Measurements from ENCODE around the gene TMEM139. TPM values are rescaled to one million over a fixed set of nuclear protein-coding genes. Genes with fewer than 3 reads are reported as not detected.

Gene TMEM139
- total RNA-seq, 1 donor from 2014 or later = 1.0 TPM

DNA sequence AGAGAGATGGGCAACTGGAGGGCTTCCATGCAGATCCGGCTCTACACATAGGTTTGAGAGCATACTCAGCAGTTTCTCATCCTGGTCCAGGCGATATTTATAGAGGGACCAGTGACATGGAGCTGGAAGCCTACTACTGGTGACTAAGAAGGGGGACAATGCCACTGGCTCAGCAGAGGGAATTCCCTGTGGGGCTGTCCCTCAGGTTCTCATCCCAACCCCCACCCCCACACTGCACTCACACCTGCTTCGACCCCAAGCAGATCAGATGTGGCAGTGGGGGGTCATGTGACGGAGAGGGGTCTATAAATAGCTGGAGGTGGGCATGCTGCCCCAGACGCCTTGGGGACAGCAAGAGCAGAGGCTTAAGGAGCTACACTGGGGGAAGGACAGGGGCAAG is 31.0 kb downstream of the TMEM139 start, which contains the start of gene CLCN1:
CLCN1 (plus strand) TSS at position 336 of the 400 bp plus-strand sequence. CDS start 102 bp downstream, outside the sequence.
- Histone ChIP-seq H3K9ac (ENCODE audit: low read depth in 1 of 3, low read length in 3 of 3) (peak within 1 kb of the TSS; percentile 80 to 97 (median 93)), H3K9me3 (ENCODE audit: control insufficient read depth in 3 of 3, low read length in 3 of 3) (no peaks in the 10 kb centered on the region), H3K4me1 (ENCODE audit: control insufficient read depth in 3 of 3, insufficient read depth in 3 of 3, low read length in 3 of 3) (peaks cover 26 to 39% (median 33%) of the 10 kb centered on the region in 3 donors), H3K36me3 (ENCODE audit: control insufficient read depth in 3 of 3, insufficient read depth in 3 of 3, low read length in 3 of 3) (peaks cover 6 to 14% (median 9%) of the 10 kb centered on the region in 3 donors), H3K27ac (ENCODE audit: low read depth, low read length) (peak within 1 kb of the TSS; percentile 91), H3K4me3 (ENCODE audit: low read length in 3 of 3) (peak within 1 kb of the TSS; percentile 72 to 90 (median 80)), H3K27me3 (ENCODE audit: control insufficient read depth in 3 of 3, insufficient read depth in 3 of 3, low read length in 3 of 3) (no peaks in the 10 kb centered on the region)

DNA sequence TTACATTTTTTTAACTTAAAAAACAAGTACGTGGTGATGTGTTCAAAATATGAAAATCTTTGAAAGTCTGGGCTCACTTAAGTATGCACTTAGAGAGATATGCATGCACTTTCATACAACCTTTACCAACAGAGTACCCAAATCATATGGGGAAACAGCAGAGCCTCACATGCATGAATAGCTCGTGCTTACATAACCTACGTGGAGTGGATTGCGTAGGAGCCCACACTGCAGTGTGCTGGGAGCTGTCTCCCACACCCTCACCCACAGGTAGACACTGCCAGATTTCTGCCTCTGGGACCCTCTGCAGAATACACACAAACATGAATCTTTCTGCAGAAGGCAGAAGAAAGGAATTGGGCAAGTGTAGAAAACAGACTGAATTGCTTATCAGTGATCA is 31.7 kb downstream of the TMEM139 start:
- peak overlapping the region; percentile 91 for H3K27ac ChIP-seq (ENCODE audit: low read depth, low read length)
- H3K9ac ChIP-seq (ENCODE audit: low read depth in 1 of 3, low read length in 3 of 3) = peak overlapping the region; percentile 80 to 97 (median 93)
- peaks cover 12 to 20% (median 16%) of the 10 kb centered on the region in 3 donors for H3K36me3 ChIP-seq (ENCODE audit: control insufficient read depth in 3 of 3, insufficient read depth in 3 of 3, low read length in 3 of 3)
- H3K4me3 ChIP-seq (ENCODE audit: low read length in 3 of 3) = peak overlapping the region; percentile 72 to 90 (median 80)
- no peaks in the 10 kb centered on the region for H3K9me3 ChIP-seq (ENCODE audit: control insufficient read depth in 3 of 3, low read length in 3 of 3)
- H3K4me1 ChIP-seq (ENCODE audit: control insufficient read depth in 3 of 3, insufficient read depth in 3 of 3, low read length in 3 of 3) = peaks cover 31 to 46% (median 40%) of the 10 kb centered on the region in 3 donors
- no peaks in the 10 kb centered on the region for H3K27me3 ChIP-seq (ENCODE audit: control insufficient read depth in 3 of 3, insufficient read depth in 3 of 3, low read length in 3 of 3)

DNA sequence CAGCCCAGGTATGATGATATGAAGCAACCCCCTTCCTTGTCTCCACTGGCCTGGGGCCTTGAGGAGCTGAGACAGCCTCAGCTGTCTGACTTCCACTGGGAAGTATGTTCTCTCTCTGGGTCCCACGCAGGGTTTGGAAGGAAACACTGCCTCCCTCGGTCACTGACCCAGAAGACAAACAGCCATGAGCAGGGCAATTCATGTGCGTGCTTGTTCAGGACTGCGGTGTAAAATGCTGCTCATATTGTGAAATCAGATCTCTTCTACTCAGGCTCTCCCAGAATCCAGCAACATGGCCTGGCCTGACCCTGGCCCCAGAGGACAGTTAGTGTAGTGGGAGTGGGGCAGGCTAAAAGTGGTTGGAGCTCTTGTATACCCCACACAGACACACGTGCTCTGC is 33.9 kb downstream of the TMEM139 start:
- peaks cover 20 to 28% (median 26%) of the 10 kb centered on the region in 3 donors for H3K36me3 ChIP-seq (ENCODE audit: control insufficient read depth in 3 of 3, insufficient read depth in 3 of 3, low read length in 3 of 3)
- H3K4me1 ChIP-seq (ENCODE audit: control insufficient read depth in 3 of 3, insufficient read depth in 3 of 3, low read length in 3 of 3) = peaks cover 45 to 67% (median 57%) of the 10 kb centered on the region in 3 donors
- peak overlapping the region; percentile 45 to 80 (median 65) for H3K4me3 ChIP-seq (ENCODE audit: low read length in 3 of 3)
- peak overlapping the region; percentile 36 to 74 (median 48) for H3K9ac ChIP-seq (ENCODE audit: low read depth in 1 of 3, low read length in 3 of 3)
- no peaks in the 10 kb centered on the region for H3K9me3 ChIP-seq (ENCODE audit: control insufficient read depth in 3 of 3, low read length in 3 of 3)
- no peaks in the 10 kb centered on the region for H3K27me3 ChIP-seq (ENCODE audit: control insufficient read depth in 3 of 3, insufficient read depth in 3 of 3, low read length in 3 of 3)
- peak overlapping the region; percentile 80 for H3K27ac ChIP-seq (ENCODE audit: low read depth, low read length)

DNA sequence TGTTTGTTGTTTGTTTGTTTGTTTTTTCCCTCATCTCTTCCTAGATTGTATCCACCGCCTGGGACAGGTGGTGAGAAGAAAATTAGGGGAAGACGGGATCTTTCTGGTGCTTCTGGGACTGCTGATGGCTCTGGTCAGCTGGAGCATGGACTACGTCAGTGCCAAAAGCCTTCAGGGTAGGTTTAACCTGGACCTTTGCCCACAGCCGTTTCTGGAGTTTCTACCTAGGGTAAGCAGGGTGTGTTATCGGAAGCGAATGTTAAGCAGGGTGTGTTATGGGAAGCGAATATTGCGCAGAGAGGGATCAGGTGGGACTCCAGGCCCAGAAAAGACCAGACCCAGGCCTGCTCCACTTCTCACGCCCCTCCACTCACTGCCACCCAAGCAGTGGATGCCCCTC is 35.9 kb downstream of the TMEM139 start:
- H3K27me3 ChIP-seq (ENCODE audit: control insufficient read depth in 3 of 3, insufficient read depth in 3 of 3, low read length in 3 of 3) = no peaks in the 10 kb centered on the region
- H3K9ac ChIP-seq (ENCODE audit: low read depth in 1 of 3, low read length in 3 of 3) = no peak overlapping the region
- H3K36me3 ChIP-seq (ENCODE audit: control insufficient read depth in 3 of 3, insufficient read depth in 3 of 3, low read length in 3 of 3) = peaks cover 29 to 41% (median 32%) of the 10 kb centered on the region in 3 donors
- H3K4me1 ChIP-seq (ENCODE audit: control insufficient read depth in 3 of 3, insufficient read depth in 3 of 3, low read length in 3 of 3) = peaks cover 39 to 60% (median 52%) of the 10 kb centered on the region in 3 donors
- H3K4me3 ChIP-seq (ENCODE audit: low read length in 3 of 3) = no peak overlapping the region
- H3K27ac ChIP-seq (ENCODE audit: low read depth, low read length) = no peak overlapping the region
- H3K9me3 ChIP-seq (ENCODE audit: control insufficient read depth in 3 of 3, low read length in 3 of 3) = no peaks in the 10 kb centered on the region

DNA sequence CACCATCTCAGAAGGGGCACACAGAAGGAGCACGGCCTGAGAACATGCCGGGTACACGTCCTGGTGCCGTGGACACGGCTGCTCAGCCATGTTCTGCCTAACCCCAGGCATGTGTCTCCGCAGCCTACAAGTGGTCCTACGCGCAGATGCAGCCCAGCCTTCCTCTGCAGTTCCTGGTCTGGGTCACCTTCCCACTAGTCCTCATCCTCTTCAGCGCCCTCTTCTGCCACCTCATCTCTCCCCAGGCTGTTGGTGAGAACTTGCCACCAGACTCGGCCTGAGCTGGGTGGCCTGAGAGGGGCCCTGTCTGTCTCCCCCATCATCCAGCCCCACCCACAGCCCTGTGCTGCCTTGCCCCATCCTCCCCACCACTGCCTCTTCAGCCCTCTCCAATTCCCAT is 36.5 kb downstream of the TMEM139 start:
- Histone ChIP-seq H3K36me3 (ENCODE audit: control insufficient read depth in 3 of 3, insufficient read depth in 3 of 3, low read length in 3 of 3) (peaks cover 33 to 44% (median 33%) of the 10 kb centered on the region in 3 donors), H3K4me3 (ENCODE audit: low read length in 3 of 3) (no peak overlapping the region), H3K9ac (ENCODE audit: low read depth in 1 of 3, low read length in 3 of 3) (no peak overlapping the region), H3K27ac (ENCODE audit: low read depth, low read length) (no peak overlapping the region), H3K9me3 (ENCODE audit: control insufficient read depth in 3 of 3, low read length in 3 of 3) (no peaks in the 10 kb centered on the region), H3K27me3 (ENCODE audit: control insufficient read depth in 3 of 3, insufficient read depth in 3 of 3, low read length in 3 of 3) (no peaks in the 10 kb centered on the region), H3K4me1 (ENCODE audit: control insufficient read depth in 3 of 3, insufficient read depth in 3 of 3, low read length in 3 of 3) (peaks cover 38 to 59% (median 52%) of the 10 kb centered on the region in 3 donors)

DNA sequence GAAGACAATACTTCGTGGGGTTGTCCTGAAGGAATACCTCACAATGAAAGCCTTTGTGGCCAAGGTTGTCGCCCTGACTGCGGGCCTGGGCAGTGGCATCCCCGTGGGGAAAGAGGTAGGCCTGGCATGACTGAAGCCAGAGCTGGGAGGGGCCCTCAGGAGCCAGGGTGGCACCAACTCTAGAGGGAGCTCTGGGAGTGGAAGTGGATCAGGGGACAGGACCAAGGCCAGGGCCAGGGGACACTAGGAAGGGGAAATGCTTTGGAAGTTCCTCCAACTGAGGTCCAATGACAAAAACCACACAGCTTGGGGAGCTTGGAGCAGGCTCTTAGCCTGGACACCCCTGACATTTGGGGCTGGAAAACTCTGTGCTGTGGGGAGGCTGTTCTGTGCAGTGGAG is 37.0 kb downstream of the TMEM139 start:
- Histone ChIP-seq H3K27ac (ENCODE audit: low read depth, low read length) (peak overlapping the region; percentile 34), H3K4me3 (ENCODE audit: low read length in 3 of 3) (no peak overlapping the region), H3K9me3 (ENCODE audit: control insufficient read depth in 3 of 3, low read length in 3 of 3) (no peaks in the 10 kb centered on the region)

DNA sequence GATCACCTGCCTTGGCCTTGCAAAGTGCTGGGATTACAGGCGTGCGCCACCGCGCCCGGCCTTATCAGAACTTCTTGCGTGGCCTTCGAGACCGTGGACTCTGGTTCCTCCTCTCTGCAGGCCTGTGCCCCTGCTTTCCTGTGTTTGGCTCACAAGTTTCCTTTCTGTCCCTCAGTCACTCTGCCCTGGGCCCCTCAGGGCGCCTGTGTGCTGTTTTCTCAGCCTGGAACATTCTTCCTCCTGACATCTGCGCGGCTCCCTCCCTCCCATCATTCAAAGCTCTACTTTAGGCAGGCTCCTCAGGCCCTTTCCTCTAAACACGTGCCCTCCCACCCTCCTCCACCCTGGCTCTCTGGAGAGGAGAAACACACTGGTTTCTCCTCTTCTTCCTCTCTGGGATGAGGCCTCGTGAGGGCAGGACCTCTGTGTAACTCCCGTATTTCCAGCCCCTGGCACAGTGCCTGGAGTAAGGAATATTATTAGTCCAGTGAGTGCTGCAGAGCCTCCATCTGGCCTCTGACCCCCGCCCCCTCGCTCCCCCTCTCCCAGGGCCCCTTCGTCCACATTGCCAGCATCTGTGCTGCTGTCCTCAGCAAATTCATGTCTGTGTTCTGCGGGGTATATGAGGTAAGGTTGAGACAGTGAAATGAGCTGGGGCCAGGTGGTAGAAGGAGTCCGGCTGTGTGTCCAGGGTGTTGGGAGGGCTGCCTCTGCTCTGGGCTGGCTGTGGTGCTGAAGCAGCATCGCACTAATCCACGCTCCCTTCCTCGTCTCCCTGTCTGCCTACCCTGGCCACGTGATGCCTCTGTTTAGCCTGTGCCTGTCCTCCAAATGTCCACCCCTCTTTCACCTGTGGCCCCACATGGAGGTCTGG is 38.2 kb downstream of the TMEM139 start:
- Histone ChIP-seq H3K9ac (ENCODE audit: low read depth in 1 of 3, low read length in 3 of 3) (peak overlapping the region in 1 of 3 donors; percentile 25), H3K9me3 (ENCODE audit: control insufficient read depth in 3 of 3, low read length in 3 of 3) (no peaks in the 10 kb centered on the region), H3K4me1 (ENCODE audit: control insufficient read depth in 3 of 3, insufficient read depth in 3 of 3, low read length in 3 of 3) (peaks cover 34 to 51% (median 45%) of the 10 kb centered on the region in 3 donors), H3K4me3 (ENCODE audit: low read length in 3 of 3) (peak overlapping the region in 1 of 3 donors; percentile 22), H3K36me3 (ENCODE audit: control insufficient read depth in 3 of 3, insufficient read depth in 3 of 3, low read length in 3 of 3) (peaks cover 36 to 48% (median 39%) of the 10 kb centered on the region in 3 donors), H3K27me3 (ENCODE audit: control insufficient read depth in 3 of 3, insufficient read depth in 3 of 3, low read length in 3 of 3) (no peaks in the 10 kb centered on the region), H3K27ac (ENCODE audit: low read depth, low read length) (peak overlapping the region; percentile 44)

More for the DNA sequence above, 37.0 kb downstream of the TMEM139 start:
- peaks cover 38 to 56% (median 52%) of the 10 kb centered on the region in 3 donors for H3K4me1 ChIP-seq (ENCODE audit: control insufficient read depth in 3 of 3, insufficient read depth in 3 of 3, low read length in 3 of 3)
- H3K9ac ChIP-seq (ENCODE audit: low read depth in 1 of 3, low read length in 3 of 3) = peak overlapping the region in 1 of 3 donors; percentile 33
- H3K36me3 ChIP-seq (ENCODE audit: control insufficient read depth in 3 of 3, insufficient read depth in 3 of 3, low read length in 3 of 3) = peaks cover 36 to 48% (median 37%) of the 10 kb centered on the region in 3 donors
- no peaks in the 10 kb centered on the region for H3K27me3 ChIP-seq (ENCODE audit: control insufficient read depth in 3 of 3, insufficient read depth in 3 of 3, low read length in 3 of 3)

DNA sequence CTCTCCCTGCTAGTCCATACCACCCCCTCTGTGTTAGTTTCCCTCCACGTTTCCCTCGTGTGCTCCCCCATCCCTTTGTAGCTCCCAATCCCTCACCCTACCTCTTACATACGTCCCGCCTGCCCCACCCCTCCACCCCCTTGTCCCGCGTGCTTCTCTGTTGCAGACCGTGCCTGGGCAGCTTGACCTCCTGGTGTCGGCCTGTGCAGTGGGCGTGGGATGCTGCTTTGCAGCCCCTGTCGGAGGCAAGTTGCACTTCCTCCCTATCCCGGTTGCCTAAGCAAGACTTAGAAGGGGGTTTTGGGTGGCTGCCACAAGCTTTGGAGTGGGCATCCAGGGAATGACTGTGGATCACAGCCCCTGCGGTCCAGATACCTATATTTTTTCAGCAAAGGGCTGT is 38.9 kb downstream of the TMEM139 start:
- Histone ChIP-seq H3K9me3 (ENCODE audit: control insufficient read depth in 3 of 3, low read length in 3 of 3) (no peaks in the 10 kb centered on the region), H3K27ac (ENCODE audit: low read depth, low read length) (peak overlapping the region; percentile 44), H3K4me1 (ENCODE audit: control insufficient read depth in 3 of 3, insufficient read depth in 3 of 3, low read length in 3 of 3) (peaks cover 29 to 44% (median 41%) of the 10 kb centered on the region in 3 donors), H3K27me3 (ENCODE audit: control insufficient read depth in 3 of 3, insufficient read depth in 3 of 3, low read length in 3 of 3) (no peaks in the 10 kb centered on the region), H3K9ac (ENCODE audit: low read depth in 1 of 3, low read length in 3 of 3) (no peak overlapping the region), H3K36me3 (ENCODE audit: control insufficient read depth in 3 of 3, insufficient read depth in 3 of 3, low read length in 3 of 3) (peaks cover 36 to 48% (median 39%) of the 10 kb centered on the region in 3 donors), H3K4me3 (ENCODE audit: low read length in 3 of 3) (peak overlapping the region in 1 of 3 donors; percentile 22)

DNA sequence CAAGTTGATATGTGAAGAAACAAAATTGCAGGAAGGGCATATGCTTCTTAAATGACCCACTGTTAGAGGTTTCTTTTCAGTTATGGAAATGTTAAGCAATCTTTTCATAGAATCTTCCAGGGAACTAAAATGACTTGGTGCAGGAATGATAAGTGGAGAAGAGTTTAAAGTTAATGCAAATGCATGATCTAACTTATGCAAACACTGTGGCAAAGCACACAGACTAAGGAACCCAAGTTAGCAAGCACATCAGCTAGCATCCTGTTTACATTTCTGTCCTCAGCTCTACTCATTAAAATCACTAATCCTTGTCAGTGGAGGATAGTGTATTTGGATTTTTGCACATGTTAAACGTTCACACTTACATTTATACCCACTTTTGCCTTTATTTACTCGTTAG is 40.5 kb downstream of the TMEM139 start:
- H3K4me1 ChIP-seq (ENCODE audit: control insufficient read depth in 3 of 3, insufficient read depth in 3 of 3, low read length in 3 of 3) = peaks cover 20 to 32% (median 30%) of the 10 kb centered on the region in 3 donors
- H3K27ac ChIP-seq (ENCODE audit: low read depth, low read length) = no peak overlapping the region
- no peaks in the 10 kb centered on the region for H3K9me3 ChIP-seq (ENCODE audit: control insufficient read depth in 3 of 3, low read length in 3 of 3)
- no peak overlapping the region for H3K4me3 ChIP-seq (ENCODE audit: low read length in 3 of 3)
- H3K36me3 ChIP-seq (ENCODE audit: control insufficient read depth in 3 of 3, insufficient read depth in 3 of 3, low read length in 3 of 3) = peaks cover 29 to 37% (median 36%) of the 10 kb centered on the region in 3 donors
- no peaks in the 10 kb centered on the region for H3K27me3 ChIP-seq (ENCODE audit: control insufficient read depth in 3 of 3, insufficient read depth in 3 of 3, low read length in 3 of 3)
- no peak overlapping the region for H3K9ac ChIP-seq (ENCODE audit: low read depth in 1 of 3, low read length in 3 of 3)

DNA sequence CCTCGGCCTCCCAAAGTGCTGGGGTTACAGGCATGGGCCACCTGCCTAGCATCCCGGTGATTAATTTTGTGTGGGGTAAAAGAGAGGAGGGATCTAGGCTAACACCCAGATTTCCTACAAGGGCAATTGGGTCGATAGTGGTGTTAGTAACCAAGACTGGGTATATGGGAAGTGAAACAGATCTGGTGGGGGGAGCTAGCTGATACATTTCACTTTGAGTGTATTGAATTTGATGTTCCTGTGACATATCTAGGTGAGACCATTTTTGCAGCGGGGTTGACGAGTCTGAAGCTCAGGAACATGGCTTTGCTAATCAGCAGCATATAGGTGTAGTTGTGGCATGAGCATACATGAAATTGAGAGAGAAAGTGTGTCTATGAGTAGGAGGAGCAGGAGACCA is 43.1 kb downstream of the TMEM139 start:
- H3K4me3 ChIP-seq (ENCODE audit: low read length in 3 of 3) = no peak overlapping the region
- H3K9ac ChIP-seq (ENCODE audit: low read depth in 1 of 3, low read length in 3 of 3) = no peak overlapping the region
- no peaks in the 10 kb centered on the region for H3K27me3 ChIP-seq (ENCODE audit: control insufficient read depth in 3 of 3, insufficient read depth in 3 of 3, low read length in 3 of 3)
- H3K36me3 ChIP-seq (ENCODE audit: control insufficient read depth in 3 of 3, insufficient read depth in 3 of 3, low read length in 3 of 3) = peaks cover 13 to 26% (median 23%) of the 10 kb centered on the region in 3 donors
- peaks cover 22 to 29% (median 28%) of the 10 kb centered on the region in 3 donors for H3K4me1 ChIP-seq (ENCODE audit: control insufficient read depth in 3 of 3, insufficient read depth in 3 of 3, low read length in 3 of 3)
- no peak overlapping the region for H3K27ac ChIP-seq (ENCODE audit: low read depth, low read length)
- H3K9me3 ChIP-seq (ENCODE audit: control insufficient read depth in 3 of 3, low read length in 3 of 3) = no peaks in the 10 kb centered on the region

Data from skeletal muscle tissue (tissue), 4 donors.